HG03103 (cell line): Measurements from ENCODE around the gene CMTR1.
"Not testable (repeated sequence)": the region's sequence is repeated elsewhere in the genome, so short reads cannot be mapped to it uniquely, and the experiment has no call there.

Source experiments
- ATAC-seq: cut with Tn5 transposase; IDR thresholded peaks from one replicate; pipeline ENCODE4 v1.9.1; 2021; ENCODE audit warnings: low read depth; ENCODE audit not compliant: unreplicated experiment

CMTR1 gene

DNA sequence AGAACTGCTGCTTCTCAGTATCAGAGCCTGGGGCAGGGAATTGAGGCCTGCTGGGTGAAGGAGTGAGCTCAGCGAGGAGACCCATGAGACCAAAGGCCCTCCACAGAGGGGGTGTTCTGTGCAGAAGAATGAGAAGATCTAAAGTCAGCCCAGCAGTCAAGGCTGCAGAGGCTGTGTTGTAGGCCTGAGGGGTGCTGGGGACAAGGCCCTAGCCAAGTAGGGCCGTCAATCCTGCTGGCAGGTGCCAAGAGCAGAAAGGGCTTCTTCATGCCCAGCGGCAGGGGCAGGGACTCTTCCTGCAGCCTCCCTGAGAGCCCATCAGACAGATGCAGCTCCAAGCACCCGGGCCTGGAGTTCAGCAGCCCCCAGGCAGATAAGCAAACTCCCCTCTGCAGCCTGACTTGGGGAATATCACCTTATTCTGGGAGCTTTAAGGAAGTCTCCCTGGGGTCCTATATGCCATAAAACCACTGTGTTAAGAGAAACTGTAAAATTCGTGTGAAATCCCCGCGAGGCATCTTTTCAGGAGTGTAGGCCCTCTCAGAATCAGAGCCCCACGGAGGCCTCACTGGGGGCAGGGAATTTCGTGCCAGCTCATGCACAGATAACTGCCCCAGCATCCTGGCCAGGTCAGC is 57.6 kb downstream of the CMTR1 start:
- no peak for ATAC-seq

DNA sequence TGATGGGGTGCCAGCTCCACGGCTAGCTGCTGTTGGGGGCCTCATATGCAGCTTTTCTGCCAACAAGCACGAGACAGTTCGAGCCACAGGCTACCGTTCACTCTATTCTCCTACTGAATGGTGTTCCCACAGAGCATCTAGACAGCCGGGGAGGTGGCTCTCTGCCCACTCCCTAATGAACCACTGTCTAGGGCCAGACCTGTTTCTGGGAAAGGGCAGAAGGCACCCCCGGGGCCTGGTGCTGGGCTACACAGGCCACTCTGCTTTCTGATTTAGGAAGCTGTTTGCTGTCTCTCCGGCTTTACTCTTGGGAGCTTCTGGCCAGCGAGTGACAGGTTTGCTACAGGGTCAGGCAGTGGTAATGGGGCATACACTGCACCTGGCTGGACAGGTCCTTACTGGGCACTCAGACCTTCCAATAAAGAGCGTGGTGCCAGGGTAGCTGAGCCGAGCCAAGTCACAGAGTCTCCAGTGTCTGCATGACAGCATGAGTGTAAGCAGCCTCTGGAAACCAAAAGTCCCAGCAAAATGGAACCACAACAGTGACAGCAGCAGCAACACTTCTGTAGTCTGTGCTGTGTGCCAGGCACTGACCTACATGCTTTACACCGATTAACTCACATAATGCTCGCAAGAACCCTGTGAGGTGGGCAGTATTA is 58.3 kb downstream of the CMTR1 start:
- no peak for ATAC-seq

DNA sequence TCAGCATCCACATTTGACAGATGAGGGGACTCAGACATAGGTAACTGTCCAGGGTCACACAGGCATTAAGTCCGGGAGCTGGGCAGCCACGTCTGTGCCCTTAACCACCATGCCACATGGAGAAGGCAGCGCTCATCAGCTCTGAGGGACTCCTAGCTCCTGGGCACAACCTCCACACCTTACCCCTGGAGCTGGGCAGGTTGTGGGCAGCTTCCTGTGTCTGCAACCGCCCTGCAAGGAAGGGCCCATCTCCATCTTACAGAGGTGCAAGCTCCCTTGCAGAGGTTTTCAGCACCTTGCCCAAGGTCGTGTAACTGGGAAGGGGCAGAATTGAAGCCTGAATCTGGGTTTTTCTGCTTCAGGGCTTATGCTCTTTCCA is 58.8 kb downstream of the CMTR1 start:
- ATAC-seq = no peak

DNA sequence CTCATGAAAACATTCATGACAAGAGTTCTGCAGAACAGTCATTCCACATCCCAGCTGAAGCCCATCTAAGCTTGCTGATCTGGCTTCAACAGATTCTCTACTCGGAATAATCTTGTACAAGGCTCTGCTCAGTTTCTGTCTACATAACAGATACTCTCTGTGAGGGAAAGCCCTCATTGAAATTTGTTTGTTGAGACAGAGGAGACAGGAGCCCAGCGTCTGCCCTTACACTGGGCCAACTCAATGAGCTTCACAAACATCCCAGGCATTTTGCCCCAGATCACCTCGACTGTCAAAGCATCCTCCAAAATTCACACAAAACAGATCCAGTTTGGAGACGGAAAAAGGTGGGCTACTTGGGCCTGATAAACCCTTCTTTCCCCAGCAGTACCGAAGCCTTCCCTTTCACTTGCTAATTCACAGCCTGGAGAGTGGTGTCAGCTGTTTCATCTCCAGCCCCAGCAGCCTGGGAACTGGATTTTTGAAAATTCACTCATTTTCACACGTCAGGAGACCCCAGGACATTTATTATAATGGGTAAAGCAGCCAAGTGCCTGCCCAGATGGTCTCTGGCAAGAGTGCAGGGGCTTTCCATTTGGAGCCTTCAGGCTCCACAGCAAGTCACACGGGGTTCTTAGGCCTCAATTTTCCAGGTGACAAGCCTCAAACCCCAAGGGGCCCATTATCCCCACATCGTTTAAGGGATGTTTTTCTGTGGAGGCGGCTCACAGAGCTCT is 59.4 kb downstream of the CMTR1 start:
- no peak for ATAC-seq

DNA sequence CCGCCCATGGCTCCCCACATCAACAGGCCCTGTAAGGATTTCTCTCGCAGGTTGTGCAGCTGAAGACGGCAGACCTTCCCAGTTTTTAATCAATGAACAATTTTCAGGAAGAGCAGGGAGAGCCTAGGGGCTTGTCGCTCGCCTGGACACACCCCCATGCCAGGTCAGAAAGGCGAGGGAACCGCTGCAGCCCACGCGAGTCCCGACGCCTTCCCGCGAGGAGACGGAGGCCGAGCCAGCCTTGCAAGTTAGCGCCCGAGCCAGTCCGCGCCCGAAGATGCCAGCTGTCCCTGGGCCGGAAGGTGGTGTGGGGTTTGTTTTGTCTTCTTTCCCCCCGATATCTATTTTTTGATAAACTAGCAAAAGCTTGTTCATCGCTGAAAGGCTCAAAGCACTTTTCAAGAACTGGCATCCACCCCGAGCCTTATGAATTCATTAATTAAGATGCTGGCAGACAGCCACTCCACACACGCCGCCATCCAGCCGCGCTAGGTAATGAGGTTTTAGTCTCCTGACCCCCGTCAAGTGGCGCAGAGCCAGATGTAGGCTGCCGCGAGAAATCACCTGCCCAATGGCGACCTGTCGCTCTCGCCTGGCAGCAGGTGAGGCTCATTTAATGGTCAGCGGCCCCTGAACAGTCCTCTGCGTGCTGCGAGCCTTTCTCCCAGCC is 60.1 kb downstream of the CMTR1 start:
- no peak for ATAC-seq

DNA sequence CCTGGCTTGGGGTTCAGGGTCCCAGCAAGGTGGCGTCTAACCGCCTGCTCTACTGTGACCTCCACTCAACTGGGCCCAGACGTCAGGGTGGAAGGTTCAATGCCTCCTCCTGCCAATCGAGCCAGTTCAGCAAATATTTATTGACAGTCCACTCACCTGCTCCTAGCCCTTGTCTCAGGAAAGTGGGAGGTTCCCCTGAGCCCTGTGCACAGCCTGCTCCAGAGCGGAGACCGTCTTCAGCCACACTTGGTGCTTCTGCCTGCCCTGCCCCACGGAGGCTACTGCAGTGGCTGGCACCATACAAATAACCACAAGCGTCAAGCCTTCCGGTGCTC is 60.6 kb downstream of the CMTR1 start:
- no peak for ATAC-seq

DNA sequence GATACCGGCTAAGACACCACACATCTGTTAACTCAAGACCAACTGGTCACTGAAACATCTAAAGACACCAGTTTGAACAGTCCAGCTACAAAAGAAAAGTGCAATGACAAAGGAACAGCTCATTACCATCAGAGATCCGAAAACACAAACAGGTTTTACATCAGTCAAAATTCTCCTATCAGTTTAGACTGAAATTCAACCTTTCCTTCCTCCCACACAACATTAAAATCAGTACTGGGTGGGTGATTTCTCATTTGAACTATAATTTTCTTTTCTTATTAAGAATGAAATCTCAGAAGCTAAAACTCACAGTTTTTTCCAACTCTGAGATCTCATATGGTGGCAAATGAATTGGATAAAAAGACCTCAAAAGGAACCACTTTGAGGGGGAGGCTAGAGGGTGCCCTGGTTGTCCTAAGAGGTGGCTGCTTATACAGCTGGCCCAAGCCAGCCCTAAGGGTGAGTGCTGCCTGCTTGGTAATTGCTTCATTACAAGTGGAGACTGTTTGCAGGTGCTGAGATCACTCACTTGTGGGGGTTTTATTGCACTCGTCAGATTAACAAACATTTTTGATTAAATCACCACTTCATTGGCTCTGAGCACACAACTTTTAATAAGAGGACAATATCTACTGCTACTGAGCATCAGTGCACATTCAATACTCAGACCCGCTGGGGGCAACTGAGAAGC is 62.4 kb downstream of the CMTR1 start:
- no peak for ATAC-seq

DNA sequence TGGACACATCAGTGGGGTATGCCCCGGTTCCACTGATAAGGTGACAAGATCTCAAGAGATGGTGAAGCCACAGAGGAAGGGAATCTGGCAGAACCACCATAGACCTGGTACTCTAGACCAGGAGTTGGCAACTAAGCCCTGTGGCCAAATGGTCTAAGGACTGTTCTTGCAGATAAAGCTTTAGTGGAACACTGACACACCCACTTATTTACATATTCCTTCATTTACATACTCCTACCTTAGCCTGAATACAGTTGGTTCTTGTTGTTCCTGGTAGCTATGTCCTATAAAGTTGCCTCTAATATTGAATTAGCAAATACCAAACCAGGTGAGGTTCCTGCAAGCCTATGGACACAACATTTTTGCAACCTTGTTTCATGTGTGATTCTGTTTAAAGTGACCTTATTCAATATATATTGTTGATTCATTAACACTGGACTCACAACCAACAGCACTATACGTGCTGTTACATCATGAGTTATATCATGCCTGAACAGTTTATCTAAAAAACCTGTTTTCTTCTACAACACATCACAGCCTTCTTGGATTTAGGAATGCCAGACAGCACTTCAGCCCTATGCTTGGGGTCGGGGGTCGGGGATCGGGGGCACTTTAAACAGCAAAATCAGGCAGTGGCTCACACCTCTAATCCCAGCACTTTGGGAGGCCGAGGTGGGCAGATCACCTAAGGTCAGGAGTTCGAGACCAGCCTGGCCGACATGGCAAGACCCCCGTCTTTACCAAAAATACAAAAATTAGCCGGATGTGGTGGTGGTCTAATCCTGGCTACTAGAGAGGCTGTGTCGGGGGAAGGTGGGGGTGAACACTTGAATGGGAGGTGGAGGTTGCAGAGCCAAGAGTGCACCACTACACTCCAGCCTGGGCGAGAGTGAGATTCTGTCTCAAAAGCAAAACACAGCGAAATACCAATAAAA is 64.2 kb downstream of the CMTR1 start:
- ATAC-seq = no peak

DNA sequence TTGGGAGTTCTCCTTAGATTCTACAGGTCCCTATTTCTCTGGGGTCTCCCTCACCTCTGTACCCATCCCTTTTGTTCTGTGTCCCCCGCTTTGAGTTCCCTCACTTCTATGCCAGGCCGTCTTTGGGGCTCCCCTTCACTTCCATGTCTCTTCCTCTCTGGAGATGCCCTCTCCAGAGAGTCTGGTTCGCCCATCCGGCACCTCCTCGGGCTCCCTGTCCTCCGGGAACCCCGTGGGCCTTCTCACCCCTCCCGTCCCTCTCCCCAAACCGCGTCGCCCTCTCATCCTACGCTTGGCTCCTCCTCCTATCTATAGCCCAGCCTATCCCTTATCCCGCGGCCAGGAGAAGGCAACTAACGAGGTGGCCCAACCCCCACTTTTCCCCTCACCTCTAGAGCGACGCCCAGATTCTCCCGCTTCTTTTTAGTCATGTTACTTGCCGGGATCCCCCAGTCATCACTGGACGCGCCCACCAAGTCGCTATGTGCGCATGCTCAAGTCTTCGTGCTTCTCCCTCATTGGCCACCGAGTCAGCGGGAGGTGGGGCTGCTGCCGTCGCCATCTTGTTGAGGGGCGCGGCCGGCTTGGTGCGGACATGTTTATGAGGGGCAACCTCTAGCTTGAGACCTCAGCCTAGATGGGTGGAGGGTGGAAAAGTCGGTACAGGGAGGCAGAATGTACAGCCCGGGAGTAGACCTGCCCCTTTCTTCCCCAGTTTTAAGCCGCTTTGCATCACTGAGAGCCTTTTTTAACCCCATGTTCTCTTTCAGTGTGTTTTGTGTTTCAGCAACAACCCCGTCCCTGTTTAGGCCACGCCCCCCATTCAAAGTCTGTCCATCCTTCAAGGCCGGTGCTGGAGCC is 66.6 kb downstream of the CMTR1 start, which contains the start of gene CCDC167:
Gene CCDC167 (minus strand): TSS at position 461 of the 861 bp plus-strand sequence. CDS start 30 bp downstream, at position 431.
- peak; percentile 84 for ATAC-seq

DNA sequence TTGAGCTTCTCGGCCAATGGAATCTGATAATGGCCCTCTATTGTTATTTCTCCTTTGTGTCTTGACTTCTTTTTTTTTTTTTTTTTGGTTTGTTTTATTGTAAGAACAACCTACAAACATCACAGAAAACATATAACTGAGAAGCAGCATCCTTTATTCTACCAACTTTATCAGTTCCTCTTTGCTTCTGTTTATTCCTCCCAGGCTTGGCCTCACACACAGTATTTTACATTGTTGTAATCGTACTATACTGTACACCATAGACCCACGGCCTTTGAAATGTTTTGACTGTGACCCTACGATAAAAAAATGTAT is 67.2 kb downstream of the CMTR1 start:
- no peak for ATAC-seq

DNA sequence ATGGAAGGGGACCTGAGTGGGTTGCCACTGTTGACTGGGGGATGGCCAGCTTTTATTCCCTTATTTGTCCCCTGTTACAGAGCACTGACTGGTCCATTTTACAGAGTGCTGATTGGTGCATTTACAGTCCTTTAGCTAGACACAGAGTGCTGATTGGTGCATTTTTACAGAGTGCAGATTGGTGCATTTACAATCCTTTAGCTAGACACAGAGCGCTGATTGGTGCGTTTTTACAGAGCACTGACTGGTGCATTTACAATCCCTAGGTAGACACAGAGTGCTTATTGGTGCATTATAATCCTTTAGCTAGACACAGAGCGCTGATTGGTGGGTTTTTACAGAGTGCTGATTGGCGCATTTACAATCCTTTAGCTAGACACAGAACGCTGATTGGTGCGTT is 67.9 kb downstream of the CMTR1 start:
- not testable (repeated sequence) for ATAC-seq

DNA sequence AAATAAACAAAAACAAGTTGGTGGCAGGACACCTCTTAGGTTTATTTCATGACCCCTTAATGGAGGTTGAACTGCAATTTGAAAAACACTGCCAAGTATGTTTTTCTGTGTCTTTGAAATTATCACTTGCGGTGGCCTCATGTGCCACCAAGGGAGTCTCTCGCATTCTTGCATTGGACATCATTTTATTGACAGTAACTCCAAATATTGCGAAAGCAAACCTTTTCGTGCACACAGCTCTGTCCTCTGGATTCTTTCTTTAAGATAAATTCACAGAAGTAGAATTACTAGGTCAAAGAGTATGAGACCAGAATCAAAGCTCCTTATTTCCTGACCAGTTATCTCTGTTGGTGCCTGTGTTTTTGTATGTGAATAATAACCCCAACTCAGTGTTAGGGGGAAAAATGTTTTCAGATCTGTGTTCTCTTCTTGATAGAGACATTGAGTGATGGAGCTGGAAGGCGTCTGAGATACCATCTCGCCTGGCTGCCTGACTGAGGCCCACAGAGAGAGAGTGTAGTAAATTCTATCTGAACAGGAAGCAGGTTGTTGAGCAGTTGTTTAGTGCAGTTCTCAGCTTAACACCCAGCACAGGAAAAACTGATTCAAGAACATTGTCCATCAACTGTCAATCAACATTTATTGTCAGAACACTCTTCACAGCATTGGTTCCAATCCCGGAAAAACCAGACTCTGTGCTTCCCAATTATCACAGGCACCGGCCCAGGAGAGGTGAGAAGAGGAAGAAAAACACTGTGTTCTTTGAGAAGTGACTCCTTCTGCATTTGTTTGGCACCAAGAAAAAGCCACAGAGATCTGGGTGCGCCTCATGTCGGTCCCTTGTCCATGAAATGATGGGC is 68.8 kb downstream of the CMTR1 start:
- ATAC-seq = no peak

DNA sequence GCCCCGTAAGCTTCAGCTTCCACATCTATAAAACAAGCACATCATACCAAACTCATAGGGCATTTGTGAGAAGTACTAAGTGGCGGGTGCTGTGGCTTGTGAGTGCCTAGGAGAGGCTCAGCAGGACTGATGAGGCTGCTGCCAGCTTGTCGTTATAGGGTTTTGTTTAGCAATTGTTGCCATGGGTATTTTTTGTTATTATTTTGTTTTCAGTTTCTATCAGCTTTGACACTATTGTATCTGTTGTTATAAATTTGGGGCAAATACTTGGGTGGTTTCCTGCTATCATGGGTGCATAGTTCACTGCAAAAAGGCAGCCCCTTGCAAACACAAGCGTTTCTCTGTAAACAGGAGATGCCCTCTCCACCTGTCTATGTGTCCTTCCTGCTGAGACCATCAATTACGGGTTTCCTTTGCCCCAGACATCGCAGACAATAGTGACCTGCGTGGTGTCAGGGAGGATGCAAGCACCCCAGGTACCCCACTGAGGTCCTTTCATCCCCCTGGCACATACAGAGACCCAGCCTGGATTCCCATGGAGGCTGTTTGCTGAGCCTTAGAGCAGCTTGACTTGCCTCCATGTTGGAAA is 69.8 kb downstream of the CMTR1 start:
- no peak for ATAC-seq

DNA sequence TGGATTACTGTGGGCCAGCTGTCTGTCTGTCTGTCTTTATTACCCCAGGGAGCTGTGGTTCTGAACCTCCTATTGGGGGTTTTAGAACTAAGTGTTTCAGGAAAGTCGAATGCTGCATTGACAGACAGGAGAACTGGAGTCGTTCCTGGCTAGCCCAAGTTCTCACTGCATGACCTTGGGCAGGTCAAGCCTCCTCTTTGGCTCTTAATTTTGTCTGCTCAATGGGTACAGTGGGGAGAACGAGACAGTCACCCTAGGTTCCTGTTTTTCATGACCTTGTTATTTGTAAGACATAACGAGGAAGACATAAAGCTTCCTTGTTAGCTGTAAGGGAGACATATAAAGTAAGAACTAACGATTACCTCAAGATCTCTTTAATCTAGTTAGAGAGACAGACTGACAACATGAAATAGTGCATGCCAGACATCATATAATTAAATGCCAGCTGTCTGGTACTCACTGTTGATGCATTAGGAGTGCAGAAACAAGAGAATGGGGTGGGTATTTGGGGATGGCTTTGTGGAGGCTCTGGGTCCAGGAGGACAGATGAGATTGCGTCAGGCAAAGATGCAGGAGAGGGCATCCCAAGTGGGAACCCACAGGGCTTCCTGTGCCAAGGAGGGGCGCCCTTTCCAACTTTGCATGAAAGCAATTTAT is 70.4 kb downstream of the CMTR1 start:
- ATAC-seq = no peak

DNA sequence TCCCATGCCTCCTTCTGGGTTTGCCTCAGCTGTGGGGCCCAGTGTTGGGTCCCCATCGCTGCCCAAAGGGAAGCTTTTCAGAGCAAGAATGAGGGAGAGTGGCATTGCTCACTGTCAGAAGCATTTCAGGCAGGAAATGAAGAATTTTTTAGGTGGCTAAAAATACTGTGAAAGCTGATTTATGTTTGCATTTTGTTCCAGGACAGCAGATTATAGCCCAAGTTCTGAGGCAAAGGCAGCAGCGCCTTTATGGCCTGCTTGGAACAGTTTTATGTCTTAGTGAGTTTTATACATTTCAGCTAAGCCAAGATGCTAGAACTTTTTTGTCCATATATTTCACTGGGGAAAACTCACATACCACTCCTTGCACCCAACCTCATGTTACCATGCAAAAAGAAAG is 71.0 kb downstream of the CMTR1 start:
- no peak for ATAC-seq

DNA sequence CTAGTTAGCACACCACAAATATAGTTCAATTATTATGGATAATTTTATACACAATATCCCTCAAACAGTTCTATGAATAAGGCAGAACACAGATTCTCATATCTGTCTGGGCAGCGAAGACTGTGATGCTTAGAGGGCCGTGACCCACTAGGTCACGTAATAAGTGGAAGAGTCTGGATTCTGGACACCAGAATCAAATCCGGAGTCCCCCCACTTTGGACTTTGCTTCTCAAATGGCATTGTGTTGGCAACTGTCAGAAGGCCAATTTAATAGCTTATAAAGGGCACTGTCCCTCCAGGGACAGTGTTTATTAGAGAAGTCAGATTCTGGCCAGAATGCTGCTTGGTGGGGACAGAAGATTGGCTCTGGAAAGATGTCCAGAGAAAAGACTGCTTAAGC is 73.5 kb downstream of the CMTR1 start:
- no peak for ATAC-seq

DNA sequence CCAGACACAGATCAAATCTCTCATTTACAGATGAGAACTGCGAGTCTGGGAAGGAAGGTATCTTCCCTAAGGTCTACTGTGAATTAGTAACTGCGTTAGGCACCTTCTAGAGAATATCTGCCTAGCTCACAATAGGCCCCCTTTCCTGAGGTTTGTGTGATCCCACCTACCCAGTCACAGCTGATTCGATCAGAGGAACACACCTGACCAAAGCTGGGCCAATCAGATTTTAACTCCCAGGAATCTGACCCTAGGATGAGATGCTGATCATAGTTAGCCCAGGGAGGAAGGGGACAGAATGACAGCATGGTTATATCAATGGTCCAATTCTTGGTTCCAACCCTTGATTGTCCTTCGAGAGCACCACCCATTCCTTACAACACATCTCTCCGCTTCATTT is 74.1 kb downstream of the CMTR1 start:
- ATAC-seq = no peak
